K562 (cell line): Measurements from ENCODE around the gene BCO1. TPM values are rescaled to one million over a fixed set of nuclear protein-coding genes. Genes with fewer than 3 reads are reported as not detected.

Source experiments
- ATAC-seq: fragments of 200-7000 bp; cut with Tn5 transposase; 3 replicates; pipeline ENCODE4 v1.9.1; 2020; ENCODE audit warnings: moderate library complexity
- BruUV-seq: library from RNA; stranded (reverse); fragments of 400-500 nt; replicated peaks from 2 replicates; lab custom pipeline; 2021; lab: Mats Ljungman, UMichigan
- CTCF ChIA-PET: fragments of 300-600 bp; formaldehyde crosslinking; extraction: SDS; loops from one replicate; lab custom pipeline; 2021; ENCODE audit warnings: low intra/inter-chr PET ratio; lab: Yijun Ruan, JAX
- POLR2A ChIA-PET: fragments of 300-600, 350-650 bp; sonication (Branson Sonifier 250); formaldehyde crosslinking; extraction: SDS; loops from one replicate; lab custom pipeline; 2021; ENCODE audit warnings: antibody characterized with exemption, inconsistent platforms; lab: Yijun Ruan, JAX
- DNase-seq, 4 experiments: peaks; one replicate each; pipeline versions ENCODE4 v3.0.0 to v3.0.0-alpha.2; 2011 to 2018; ENCODE audit warnings: low spot score in 3 of 4, mixed read lengths in 3 of 4; ENCODE audit errors: extremely low read depth in 1 of 4
- FAIRE-seq: peaks from 2 replicates; lab custom pipeline; 2011; peaks lifted over from hg19 to GRCh38; lab: Jason Lieb, UNC
- H2AFZ ChIP-seq: 2 replicates; pipeline ENCODE4 v1.6.0; 2011; ENCODE audit warnings: low read depth, low read length, control low read depth, inconsistent platforms
- H3K27ac ChIP-seq: fragments of 200-600 bp; 3 replicates; pipeline ENCODE4 v1.8.0; 2011; ENCODE audit warnings: low read depth, mild to moderate bottlenecking, control low read depth, inconsistent platforms, low read length, moderate library complexity, mixed read lengths; ENCODE audit errors: extremely low read depth
- H3K27me3 ChIP-seq, 2 experiments: fragments of 300-600 bp in 1 of 2; 2 replicates in 1 of 2; 3 replicates in 1 of 2; pipeline versions ENCODE4 v1.6.0 to v1.8.0; 2011; ENCODE audit warnings: inconsistent platforms in 2 of 2, low read length in 2 of 2, mild to moderate bottlenecking in 1 of 2, mixed read lengths in 1 of 2, moderate library complexity in 1 of 2; ENCODE audit not compliant: control insufficient read depth in 2 of 2, insufficient read depth in 2 of 2
- H3K36me3 ChIP-seq: fragments of 300-600 bp; 3 replicates; pipeline ENCODE4 v1.8.0; 2011; ENCODE audit warnings: mild to moderate bottlenecking, low read length, inconsistent platforms; ENCODE audit not compliant: control insufficient read depth, insufficient read depth
- H3K4me1 ChIP-seq, 2 experiments: fragments of 200-600 bp in 1 of 2; replicated peaks in 1 of 2; 2 replicates in 1 of 2; 3 replicates in 1 of 2; pipeline versions ENCODE4 v1.5.1 to v1.8.0; 2011; ENCODE audit warnings: inconsistent platforms in 2 of 2, low read length in 2 of 2, mild to moderate bottlenecking in 1 of 2, mixed read lengths in 1 of 2, moderate library complexity in 1 of 2; ENCODE audit not compliant: control insufficient read depth in 2 of 2, insufficient read depth in 2 of 2
- H3K4me2 ChIP-seq: 2 replicates; pipeline ENCODE4 v1.6.1; 2011; ENCODE audit warnings: low read length, control low read depth, inconsistent platforms, mixed read lengths; ENCODE audit not compliant: insufficient read depth
- H3K4me3 ChIP-seq: fragments of 200-600 bp; sonication (generic), shearing (Covaris generic); 2 replicates; pipeline ENCODE4 v1.5.1; 2016; ENCODE audit warnings: control low read depth, inconsistent platforms
- H3K79me2 ChIP-seq: fragments of 200-600 bp; 3 replicates; pipeline ENCODE4 v1.8.0; 2011; ENCODE audit warnings: low read length, inconsistent platforms; ENCODE audit not compliant: control insufficient read depth, insufficient read depth
- H3K9ac ChIP-seq, 2 experiments: 2 replicates each; pipeline versions ENCODE4 v1.6.0 to v1.6.1; 2011; ENCODE audit warnings: low read depth in 2 of 2, low read length in 2 of 2, control low read depth in 1 of 2, inconsistent platforms in 1 of 2, mild to moderate bottlenecking in 1 of 2, mixed read lengths in 1 of 2; ENCODE audit not compliant: insufficient read depth in 1 of 2
- H3K9me1 ChIP-seq: one replicate; pipeline ENCODE4 v1.6.0; 2011; ENCODE audit warnings: inconsistent platforms, mild to moderate bottlenecking, low read length, moderate library complexity; ENCODE audit not compliant: control insufficient read depth, insufficient read depth
- H3K9me3 ChIP-seq: replicated peaks from 2 replicates; pipeline ENCODE4 v1.5.1; 2011; ENCODE audit warnings: low read depth, low read length, inconsistent platforms; ENCODE audit not compliant: control insufficient read depth, insufficient read depth
- H4K20me1 ChIP-seq: replicated peaks from 2 replicates; pipeline ENCODE4 v1.6.1; 2011; ENCODE audit warnings: low read length, inconsistent platforms, mixed read lengths; ENCODE audit not compliant: control insufficient read depth, insufficient read depth
- DIDO1 ChIP-seq: fragments of 450-650 bp; IDR thresholded peaks from 2 replicates; pipeline ENCODE4 v1.6.1; 2016; ENCODE audit warnings: low read depth, missing biosample characterization, missing genetic modification characterization
- ESRRA ChIP-seq: fragments of 450-650 bp; IDR thresholded peaks from 2 replicates; pipeline ENCODE4 v1.6.1; 2014; ENCODE audit warnings: low read depth, mild to moderate bottlenecking, moderate library complexity, borderline replicate concordance
- HMG20A ChIP-seq: fragments of 450-650 bp; formaldehyde crosslinking; conservative IDR thresholded peaks from 2 replicates; pipeline ENCODE4 v1.4.0; 2020; ENCODE audit warnings: mild to moderate bottlenecking, mixed read lengths
- HNRNPK ChIP-seq: fragments of 200-400 bp; formaldehyde crosslinking; IDR thresholded peaks from one replicate; pipeline ENCODE4 v1.6.1; 2018; ENCODE audit warnings: mild to moderate bottlenecking, low read depth, low read length; ENCODE audit not compliant: poor library complexity, severe bottlenecking
- NONO ChIP-seq, 2 experiments: fragments of 200-400 bp in 1 of 2; fragments of 450-650 bp in 1 of 2; formaldehyde crosslinking in 1 of 2; IDR thresholded peaks; 2 replicates each; pipeline ENCODE4 v1.6.1; 2017; ENCODE audit warnings: low read depth in 2 of 2, mild to moderate bottlenecking in 2 of 2, moderate library complexity in 2 of 2, low read length in 1 of 2
- POLR2AphosphoS2 ChIP-seq: IDR thresholded peaks from 2 replicates; pipeline ENCODE4 v1.6.1; 2012; ENCODE audit warnings: low read length, improper control_type of control experiment
- POU5F1 ChIP-seq: fragments of 150-350 bp; IDR thresholded peaks from 2 replicates; pipeline ENCODE4 v1.6.1; 2014; ENCODE audit warnings: borderline replicate concordance, low read length, low read depth, mild to moderate bottlenecking; ENCODE audit not compliant: partially characterized antibody
- SP2 ChIP-seq: IDR thresholded peaks from 2 replicates; pipeline ENCODE4 v1.6.1; 2011; ENCODE audit warnings: mild to moderate bottlenecking, low read depth, low read length, moderate library complexity; ENCODE audit not compliant: poor library complexity, severe bottlenecking; ENCODE audit errors: extremely low read depth
- SREBF1 ChIP-seq: fragments of 150-350 bp; IDR thresholded peaks from 2 replicates; pipeline ENCODE4 v1.6.1; 2014; ENCODE audit warnings: antibody characterized with exemption, low read depth, low read length, borderline replicate concordance
- ZNF134 ChIP-seq: fragments of 250-450 bp; sonication (Bioruptor Pico); conservative IDR thresholded peaks from 2 replicates; pipeline ENCODE4 v1.4.0; 2020
- ZNF165 ChIP-seq: fragments of 250-450 bp; sonication (Bioruptor Pico); IDR thresholded peaks from 2 replicates; pipeline ENCODE4 v1.4.0; 2020; ENCODE audit warnings: borderline replicate concordance
- ZNF584 ChIP-seq: fragments of 200-800 bp; sonication (Bioruptor generic); IDR thresholded peaks from 2 replicates; pipeline ENCODE4 v1.6.1; 2016; ENCODE audit warnings: low read depth, mild to moderate bottlenecking, missing genetic modification characterization, missing compliant biosample characterization
- ZNF75A ChIP-seq: fragments of 450-650 bp; formaldehyde crosslinking; IDR thresholded peaks from 2 replicates; pipeline ENCODE4 v1.4.0; 2020; ENCODE audit warnings: mild to moderate bottlenecking
- WGBS: fragments of 100-300 bp; shearing (Covaris generic); methylation state at CpG from one replicate; pipeline ENCODE4 v1.1.6; 2016; ENCODE audit warnings: low coverage, mixed read lengths; ENCODE audit not compliant: insufficient coverage; ENCODE audit errors: missing lambda C conversion rate; 5-methylcytosine and 5-hydroxymethylcytosine counted together
- in situ Hi-C: fragments of 300-500 bp; cut with MboI; formaldehyde crosslinking; loops from 4 replicates; pipeline ENCODE4 v1.15.0; 2018; ENCODE audit warnings: inconsistent platforms, mixed read lengths
- intact Hi-C: fragments of 100-400 bp; cut with micrococcal nuclease; formaldehyde crosslinking; loops from 2 replicates; pipeline ENCODE4 v1.14.2; 2022
- polyA plus RNA-seq, 8 experiments: library from polyadenylated mRNA; depleted of rRNA in 4 of 8; stranded (reverse) in 5 of 8; unstranded in 3 of 8; fragments of >200 nt; fragmentation: Nextera tagmentation in 2 of 8; fragmentation: Illumina TruSeq in 1 of 8; extraction: Ambion mirVana in 2 of 8; extraction: Trizol in 1 of 8; gene quantifications; 2 replicates each; pipeline versions ENCODE4 v1.2.1 to v1.2.3, GENCODE V29; 2011 to 2014; ENCODE audit warnings: inconsistent platforms in 1 of 8, missing spikeins in 1 of 8
- total RNA-seq, 7 experiments: library from RNA; depleted of rRNA in 6 of 7; stranded (reverse); fragments of >200 nt in 6 of 7; fragmentation: Illumina TruSeq in 2 of 7; extraction: Trizol in 2 of 7; gene quantifications; 2 replicates each; pipeline versions ENCODE4 v1.2.1 to v1.2.3, GENCODE V29; 2011 to 2021; ENCODE audit warnings: low replicate concordance in 1 of 7
- TF ChIP-seq, protein P1 (sequence below): sonication (generic); formaldehyde crosslinking; IDR thresholded peaks from 2 replicates; pipeline ENCODE4 v1.8.0; 2022; ENCODE audit warnings: mild to moderate bottlenecking, missing genetic modification reagents
- TF ChIP-seq, protein P2 (sequence below): fragments of 450-650 bp; IDR thresholded peaks from 2 replicates; pipeline ENCODE4 v1.6.1; 2018; ENCODE audit warnings: mild to moderate bottlenecking, low read depth; ENCODE audit not compliant: partially characterized antibody

The BCO1 gene
- total and polyA plus RNA-seq, 9 of the 15 experiments (the other 6 are each of a cell fraction or from before 2014, with no cell fraction given): not detected

DNA sequence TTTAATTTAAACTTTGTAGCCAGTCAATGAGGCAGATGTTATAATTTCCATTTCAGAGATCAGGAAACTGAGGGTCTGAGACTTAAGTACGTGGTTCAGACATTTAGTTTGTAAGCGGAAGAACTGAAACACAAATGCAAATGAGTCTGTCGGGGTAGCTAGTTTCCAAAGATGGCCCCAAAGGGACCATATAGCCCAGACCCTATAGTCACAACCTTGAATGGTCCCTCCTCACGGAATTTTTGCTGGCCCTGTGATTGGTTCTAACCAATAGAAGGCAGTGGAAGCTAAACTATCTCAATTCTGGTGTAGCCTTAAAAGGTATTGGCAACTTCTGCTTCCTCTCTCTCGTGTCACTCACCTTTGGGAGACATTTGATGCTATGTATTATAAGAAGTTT lies 7.5 kb upstream of the BCO1 start:
- WGBS: 1% methylated on average over 5 of the region's 5 CpGs
- H3K4me3 ChIP-seq: no peak overlapping the region
- H3K79me2 ChIP-seq: no peaks in the 10 kb centered on the region
- ATAC-seq (no peak), DNase-seq (no peak), FAIRE-seq (no peak)
- H3K9me1 ChIP-seq: no peaks in the 10 kb centered on the region
- H2AFZ ChIP-seq: no peak overlapping the region
- peaks cover 26 to 59% of the 10 kb centered on the region in 2 experiments for H3K27me3 ChIP-seq
- H3K27ac ChIP-seq: no peak overlapping the region
- no peaks in the 10 kb centered on the region for H3K36me3 ChIP-seq
- H3K4me1 ChIP-seq: no peaks in the 10 kb centered on the region
- intact Hi-C loops (no loop called here), in situ Hi-C loops (no loop called here)
- CTCF ChIA-PET: no interaction called here
- no peaks in the 10 kb centered on the region for H4K20me1 ChIP-seq
- H3K9ac ChIP-seq: no peak overlapping the region
- TF ChIP-seq ZNF75A (CRISPR knock-in tag) (no peak), HMG20A (no peak), ZNF165 (CRISPR knock-in tag) (no peak), POLR2AphosphoS2 (no peak), ZNF134 (no peak), POU5F1 (no peak), SP2 (no peak), ESRRA (no peak), ZNF584 (no peak), DIDO1 (no peak), NONO (IDR thresholded peaks at IDR 0.05; ENCODE audit: low read depth in 2 of 2, low read length in 1 of 2) (no peak), HNRNPK (no peak), SREBF1 (no peak)
- TF ChIP-seq, protein P1, sequence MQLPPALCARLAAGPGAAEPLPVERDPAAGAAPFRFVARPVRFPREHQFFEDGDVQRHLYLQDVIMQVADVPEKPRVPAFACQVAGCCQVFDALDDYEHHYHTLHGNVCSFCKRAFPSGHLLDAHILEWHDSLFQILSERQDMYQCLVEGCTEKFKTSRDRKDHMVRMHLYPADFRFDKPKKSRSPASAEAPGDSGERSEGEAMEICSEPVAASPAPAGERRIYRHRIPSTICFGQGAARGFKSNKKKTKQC: no peak
- TF ChIP-seq, protein P2, sequence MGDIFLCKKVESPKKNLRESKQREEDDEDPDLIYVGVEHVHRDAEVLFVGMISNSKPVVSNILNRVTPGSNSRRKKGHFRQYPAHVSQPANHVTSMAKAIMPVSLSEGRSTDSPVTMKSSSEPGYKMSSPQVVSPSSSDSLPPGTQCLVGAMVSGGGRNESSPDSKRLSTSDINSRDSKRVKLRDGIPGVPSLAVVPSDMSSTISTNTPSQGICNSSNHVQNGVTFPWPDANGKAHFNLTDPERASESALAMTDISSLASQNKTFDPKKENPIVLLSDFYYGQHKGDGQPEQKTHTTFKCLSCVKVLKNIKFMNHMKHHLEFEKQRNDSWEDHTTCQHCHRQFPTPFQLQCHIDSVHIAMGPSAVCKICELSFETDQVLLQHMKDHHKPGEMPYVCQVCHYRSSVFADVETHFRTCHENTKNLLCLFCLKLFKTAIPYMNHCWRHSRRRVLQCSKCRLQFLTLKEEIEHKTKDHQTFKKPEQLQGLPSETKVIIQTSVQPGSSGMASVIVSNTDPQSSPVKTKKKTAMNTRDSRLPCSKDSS: no peak
- no peak overlapping the region for H3K4me2 ChIP-seq
- POLR2A ChIA-PET: interaction anchor here (1.4 to 1.5 kb wide), 2 partner anchors 16 to 20 kb away, joined by 4 to 6 read pairs; no protein-coding TSS in a partner anchor
- no TSS peak for BruUV-seq
- no peaks in the 10 kb centered on the region for H3K9me3 ChIP-seq
